HG03066 (cell line): Measurements from ENCODE around the gene KCNMB2.

Source experiments
- ATAC-seq: cut with Tn5 transposase; IDR thresholded peaks from one replicate; pipeline ENCODE4 v1.9.1; 2021; ENCODE audit warnings: low read depth; ENCODE audit not compliant: unreplicated experiment

The KCNMB2 gene

DNA sequence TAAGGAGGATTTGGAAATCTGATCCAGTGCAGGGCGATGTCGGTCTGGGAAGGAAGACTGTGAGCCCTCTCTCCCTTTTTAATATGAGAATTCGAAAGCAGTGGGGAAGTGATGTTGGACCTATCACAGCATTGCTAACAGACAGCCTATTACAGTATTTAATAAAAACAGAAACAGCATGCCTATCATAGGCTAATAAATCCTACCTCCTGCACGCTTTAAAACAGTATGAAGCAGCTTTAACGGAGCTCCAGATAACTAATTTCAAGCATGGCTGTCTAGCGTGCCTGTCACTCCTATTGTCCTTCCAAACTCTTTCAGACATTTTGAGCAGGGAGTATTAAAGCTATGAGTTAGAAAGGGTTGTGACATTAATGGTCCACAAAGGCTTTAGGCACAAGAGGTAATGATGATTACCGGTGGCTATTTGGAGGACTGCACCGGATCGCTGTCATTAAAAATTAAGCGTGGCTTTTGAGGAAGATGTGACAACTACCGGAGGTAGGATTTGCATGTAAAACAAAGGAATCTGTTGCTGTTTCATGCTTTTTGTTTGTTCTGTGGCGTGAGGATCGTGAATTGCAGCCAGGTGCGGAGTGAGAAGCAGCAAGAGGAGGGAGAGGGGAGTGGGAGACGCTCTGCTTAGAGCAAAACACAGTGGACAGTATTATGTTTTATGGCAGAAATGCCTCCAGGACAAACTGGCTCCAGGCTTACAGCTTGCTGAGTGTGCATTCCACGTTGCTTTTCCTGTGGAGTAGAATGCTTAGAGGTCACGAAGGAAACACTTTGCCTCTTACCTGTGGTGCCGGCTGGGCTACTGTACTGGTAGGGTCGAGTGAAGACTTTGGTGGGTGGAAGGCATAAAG, at the start of gene KCNMB2:
Gene KCNMB2 (plus strand): TSS at position 226 of the 869 bp plus-strand sequence.
- no peak for ATAC-seq

- no peak for ATAC-seq
Observed at GRCh38 chr3:178486903-178487302, 49.3 kb upstream of the KCNMB2 start.

- ATAC-seq, result no peak
Observed at GRCh38 chr3:178487752-178488151, 48.5 kb upstream of the KCNMB2 start.

DNA sequence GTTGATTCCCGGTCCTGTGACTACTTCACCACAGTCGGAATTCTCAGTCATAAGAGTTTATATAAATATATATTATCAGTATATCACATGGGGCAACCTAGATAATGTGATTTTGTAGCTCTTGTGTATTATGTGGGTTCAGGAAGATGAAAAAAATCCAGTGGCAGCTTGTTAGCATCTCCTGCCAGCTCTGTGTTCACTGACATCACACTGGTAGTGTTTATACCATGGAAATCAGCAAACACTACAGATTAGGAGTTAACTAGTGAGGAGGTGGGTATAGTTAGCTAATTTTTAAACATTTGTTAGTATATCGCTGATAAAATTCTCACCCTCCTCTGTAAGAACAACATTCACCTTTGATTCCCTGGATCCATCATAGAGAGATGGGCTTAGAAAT, 44.5 kb upstream of the KCNMB2 start:
- ATAC-seq, result no peak

GRCh38 chr3:178492491-178492890, 43.7 kb upstream of the KCNMB2 start:
- ATAC-seq, result no peak

GRCh38 chr3:178494386-178494785, 41.9 kb upstream of the KCNMB2 start:
- ATAC-seq, result no peak

- ATAC-seq, result no peak
Observed at GRCh38 chr3:178496911-178497310, 39.3 kb upstream of the KCNMB2 start.

DNA sequence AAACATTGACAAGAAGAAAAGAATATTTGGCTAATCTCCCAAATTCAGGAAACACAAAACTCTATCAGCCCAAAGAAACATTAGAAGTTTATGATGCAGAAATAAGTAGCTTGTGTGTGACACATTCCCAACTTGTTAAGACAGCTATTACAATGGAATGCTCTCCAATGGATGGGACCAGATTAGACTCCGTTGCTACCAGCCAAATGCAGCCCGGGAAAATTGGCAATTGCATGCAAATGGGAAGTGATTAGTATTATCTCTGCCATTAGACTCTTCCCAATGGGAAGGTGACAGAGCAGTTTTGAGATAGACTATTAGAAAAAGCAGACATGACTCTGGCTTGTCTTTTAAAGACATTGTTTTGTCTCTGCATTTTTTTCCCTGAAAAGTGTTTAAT, 37.4 kb upstream of the KCNMB2 start:
- no peak for ATAC-seq

DNA sequence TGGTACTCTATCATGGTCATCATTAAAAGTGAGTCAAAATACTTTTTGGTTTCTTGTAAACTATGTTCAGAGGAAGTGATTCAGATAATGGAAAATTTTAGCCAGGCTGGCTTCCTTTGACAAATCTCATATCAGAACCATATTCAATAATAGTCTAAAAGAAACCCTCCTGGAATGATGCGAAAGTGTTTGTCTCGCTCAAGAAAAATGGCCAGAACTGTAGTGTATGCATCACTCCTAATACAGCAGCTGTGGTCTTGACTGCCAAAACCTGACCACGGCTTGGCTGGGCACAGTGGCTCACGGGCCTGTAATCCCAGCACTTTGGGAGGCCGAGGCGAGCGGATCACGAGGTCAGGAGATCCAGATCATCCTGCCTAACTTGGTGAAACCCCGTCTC, 35.6 kb upstream of the KCNMB2 start:
- ATAC-seq, result no peak

GRCh38 chr3:178504128-178504527, 32.1 kb upstream of the KCNMB2 start:
- no peak for ATAC-seq

- no peak for ATAC-seq
Observed at GRCh38 chr3:178505832-178506231, 30.4 kb upstream of the KCNMB2 start.

DNA sequence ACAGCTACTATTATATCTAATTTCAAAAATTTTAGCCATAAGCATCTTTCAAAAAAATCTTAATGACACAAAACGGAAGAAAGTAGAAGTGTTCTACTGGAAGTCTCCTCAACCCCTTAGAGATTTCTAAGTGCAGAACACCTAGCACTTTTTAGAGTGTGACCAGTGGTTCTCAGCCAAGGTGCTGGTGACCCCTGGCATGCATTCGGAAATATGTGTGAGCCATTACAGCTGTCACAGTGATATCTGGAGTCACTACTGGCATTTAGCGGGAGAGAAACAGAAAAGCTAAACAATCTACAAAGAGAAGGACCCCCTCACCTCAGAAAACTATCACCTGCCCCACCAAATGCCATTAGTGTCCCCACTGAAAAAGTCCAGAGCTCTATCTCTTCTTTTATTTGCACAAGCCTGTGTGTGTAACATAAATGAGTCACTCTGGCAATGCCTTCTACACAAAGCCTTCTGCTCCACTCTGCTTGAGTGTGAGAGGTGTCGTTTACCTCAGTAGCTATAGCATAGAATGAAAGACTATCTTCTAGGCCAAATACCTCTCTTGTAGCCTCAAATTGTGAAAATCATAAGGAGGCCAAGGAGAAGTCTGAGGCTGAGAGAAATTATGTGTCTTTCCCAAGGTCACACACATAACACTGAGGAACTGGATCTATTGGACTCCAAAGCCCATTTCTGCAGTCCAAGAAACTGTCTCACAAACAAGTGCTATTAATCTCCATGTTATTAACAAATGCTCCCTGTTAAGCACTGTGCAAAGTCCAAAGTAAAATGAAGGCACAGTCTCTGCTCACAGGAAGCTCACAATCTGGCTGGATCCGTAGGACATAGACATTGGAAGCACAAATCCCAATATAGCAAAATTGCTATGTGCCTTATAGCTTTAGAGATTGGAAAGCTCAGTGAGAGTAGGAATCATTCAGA, 28.5 kb upstream of the KCNMB2 start:
- ATAC-seq, result no peak

- no peak for ATAC-seq
Observed at GRCh38 chr3:178508443-178508825, 27.8 kb upstream of the KCNMB2 start.

DNA sequence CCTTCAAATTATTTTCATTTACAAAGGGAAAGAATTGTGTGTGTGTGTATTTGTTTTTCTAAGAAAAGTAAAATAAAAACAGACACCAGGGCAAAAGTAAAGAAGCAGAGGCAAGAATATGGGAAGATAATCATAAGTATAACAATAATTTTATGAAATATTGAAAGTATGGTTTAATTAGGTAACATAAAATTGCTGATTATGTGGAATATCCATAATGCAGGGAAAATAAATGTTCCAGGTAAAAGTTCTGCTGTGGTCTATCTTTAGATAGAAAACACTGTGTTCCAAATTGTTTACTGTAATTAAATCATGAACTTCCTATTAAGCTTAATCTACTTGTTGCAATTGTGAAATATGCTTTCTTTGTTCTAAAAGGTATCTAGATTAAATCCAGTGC, 25.7 kb upstream of the KCNMB2 start:
- no peak for ATAC-seq

DNA sequence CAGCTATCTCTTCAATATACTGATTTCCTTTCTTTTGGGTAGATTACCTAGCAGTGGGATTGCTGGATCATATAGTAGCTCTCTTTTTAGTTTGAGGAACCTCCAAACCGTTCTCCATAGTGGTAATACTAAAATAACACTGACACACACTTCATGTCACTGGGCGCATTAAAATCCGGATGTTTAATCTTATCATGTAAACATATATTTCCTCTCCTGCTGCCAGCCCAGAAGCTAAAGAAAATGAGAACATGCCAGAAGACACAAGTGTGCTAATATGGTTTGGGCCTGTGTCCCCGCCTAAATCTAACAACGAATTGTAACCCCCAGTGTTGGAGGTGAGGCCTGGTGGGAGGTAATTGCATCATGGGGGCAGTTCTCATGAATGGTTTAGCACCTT, 23.6 kb upstream of the KCNMB2 start:
- ATAC-seq, result no peak

GRCh38 chr3:178513546-178514380, 22.5 kb upstream of the KCNMB2 start:
- peak; percentile 22 for ATAC-seq

- no peak for ATAC-seq
Observed at GRCh38 chr3:178514401-178514800, 21.8 kb upstream of the KCNMB2 start.

DNA sequence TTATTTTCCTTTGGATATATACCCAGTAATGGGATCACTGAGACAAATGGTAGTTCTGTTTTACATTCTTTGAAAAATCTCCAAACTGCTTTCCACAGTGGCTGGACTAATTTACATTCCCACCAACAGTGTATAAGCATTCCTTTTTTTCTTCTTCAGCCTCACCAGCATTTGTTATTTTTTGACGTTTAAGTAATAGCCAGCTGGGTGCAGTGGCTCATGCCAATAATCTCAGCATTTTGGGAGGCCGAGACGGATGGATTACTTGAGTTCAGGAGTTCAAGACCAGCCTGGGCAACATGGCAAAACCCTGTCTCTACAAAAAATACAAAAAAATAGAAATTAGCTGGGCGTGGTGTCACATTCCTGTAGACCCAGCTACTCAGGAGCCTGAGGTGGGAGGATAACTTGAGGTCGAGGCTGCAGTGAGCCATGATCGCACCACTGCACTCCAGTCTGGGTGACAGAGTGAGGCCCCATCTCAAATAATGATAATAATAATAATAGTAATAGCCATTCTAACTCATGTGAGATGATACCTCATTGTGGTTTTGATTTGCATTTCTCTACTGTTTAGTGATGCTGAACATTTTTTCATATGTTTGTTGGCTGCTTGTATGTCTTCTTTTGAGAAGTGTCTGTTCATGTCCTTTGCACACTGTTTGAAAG, 21.0 kb upstream of the KCNMB2 start:
- peak; percentile 30 for ATAC-seq

- no peak for ATAC-seq
Observed at GRCh38 chr3:178517665-178518334, 18.4 kb upstream of the KCNMB2 start.
